Measurements from ENCODE around the gene KCNIP1.

- TF ChIP-seq, protein P1, sequence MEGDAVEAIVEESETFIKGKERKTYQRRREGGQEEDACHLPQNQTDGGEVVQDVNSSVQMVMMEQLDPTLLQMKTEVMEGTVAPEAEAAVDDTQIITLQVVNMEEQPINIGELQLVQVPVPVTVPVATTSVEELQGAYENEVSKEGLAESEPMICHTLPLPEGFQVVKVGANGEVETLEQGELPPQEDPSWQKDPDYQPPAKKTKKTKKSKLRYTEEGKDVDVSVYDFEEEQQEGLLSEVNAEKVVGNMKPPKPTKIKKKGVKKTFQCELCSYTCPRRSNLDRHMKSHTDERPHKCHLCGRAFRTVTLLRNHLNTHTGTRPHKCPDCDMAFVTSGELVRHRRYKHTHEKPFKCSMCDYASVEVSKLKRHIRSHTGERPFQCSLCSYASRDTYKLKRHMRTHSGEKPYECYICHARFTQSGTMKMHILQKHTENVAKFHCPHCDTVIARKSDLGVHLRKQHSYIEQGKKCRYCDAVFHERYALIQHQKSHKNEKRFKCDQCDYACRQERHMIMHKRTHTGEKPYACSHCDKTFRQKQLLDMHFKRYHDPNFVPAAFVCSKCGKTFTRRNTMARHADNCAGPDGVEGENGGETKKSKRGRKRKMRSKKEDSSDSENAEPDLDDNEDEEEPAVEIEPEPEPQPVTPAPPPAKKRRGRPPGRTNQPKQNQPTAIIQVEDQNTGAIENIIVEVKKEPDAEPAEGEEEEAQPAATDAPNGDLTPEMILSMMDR (IDR thresholded peaks at IDR 0.05; ENCODE audit: low read depth, low read length) = no peak
- no peak for TF ChIP-seq MAX (IDR thresholded peaks at IDR 0.05; ENCODE audit: low read depth, low read length)
- TF ChIP-seq POLR2A (IDR thresholded peaks at IDR 0.05; ENCODE audit: extremely low read depth, insufficient read length) = no peak
These were observed 249.5 kb downstream of the KCNIP1 start for GRCh38 chr5:170753311-170753710.

Measured in NB4 (cell line).